Measurements from ENCODE around the gene NELFA. TPM values are rescaled to one million over a fixed set of nuclear protein-coding genes. Genes with fewer than 3 reads are reported as not detected.

The NELFA gene
- total RNA-seq, 1 experiment from 2014 or later = 56.1 TPM

DNA sequence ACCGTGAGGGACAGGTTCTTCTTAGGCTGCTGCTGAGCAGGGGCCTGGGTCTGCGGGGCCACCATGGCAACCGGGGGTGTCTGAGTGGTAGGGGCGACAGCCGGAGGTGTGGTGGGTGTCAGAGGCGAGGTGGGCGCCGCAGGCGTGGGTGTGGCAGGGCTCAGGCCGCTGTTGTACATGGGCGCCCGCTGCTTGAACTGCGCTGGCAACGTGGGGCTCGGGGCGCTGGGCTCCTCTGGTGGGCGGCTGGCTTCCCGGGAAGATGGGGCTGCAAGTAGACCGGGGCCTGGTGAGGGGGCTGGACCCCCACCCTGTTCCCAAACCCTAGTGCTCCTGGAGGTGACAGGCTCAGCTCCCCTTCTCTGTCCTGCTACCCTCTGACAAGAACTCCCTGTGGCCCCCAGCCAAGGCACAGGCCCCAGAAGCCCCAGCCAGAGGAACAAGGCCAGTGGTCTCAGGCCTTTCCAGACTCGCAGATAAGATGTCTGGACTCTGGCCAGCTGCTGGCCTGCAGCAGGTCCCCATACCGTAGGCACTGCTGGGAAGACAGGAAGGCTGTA is 24.8 kb downstream of the NELFA start:
- TF ChIP-seq EZH2phosphoT487 (IDR thresholded peaks at IDR 0.05; ENCODE audit: borderline replicate concordance) = no peak
- no peak for TF ChIP-seq SIN3A (IDR thresholded peaks at IDR 0.05; ENCODE audit: low read depth)
- no peak for TF ChIP-seq FOSL1 (IDR thresholded peaks at IDR 0.05; ENCODE audit: low read depth)
- no peak for TF ChIP-seq SRF (IDR thresholded peaks at IDR 0.05; ENCODE audit: low read depth)
- TF ChIP-seq SP1 (IDR thresholded peaks at IDR 0.05; ENCODE audit: low read depth) = no peak
- no peak for TF ChIP-seq CBX3 (IDR thresholded peaks at IDR 0.05; ENCODE audit: low read depth)
- TF ChIP-seq ATF3 (IDR thresholded peaks at IDR 0.05) = no peak
- TF ChIP-seq JUND (IDR thresholded peaks at IDR 0.05) = no peak
- no peak for TF ChIP-seq ZFX (IDR thresholded peaks at IDR 0.05)
- no peak for TF ChIP-seq ELF1 (IDR thresholded peaks at IDR 0.05; ENCODE audit: borderline replicate concordance, low read depth)
- TF ChIP-seq, protein P1, sequence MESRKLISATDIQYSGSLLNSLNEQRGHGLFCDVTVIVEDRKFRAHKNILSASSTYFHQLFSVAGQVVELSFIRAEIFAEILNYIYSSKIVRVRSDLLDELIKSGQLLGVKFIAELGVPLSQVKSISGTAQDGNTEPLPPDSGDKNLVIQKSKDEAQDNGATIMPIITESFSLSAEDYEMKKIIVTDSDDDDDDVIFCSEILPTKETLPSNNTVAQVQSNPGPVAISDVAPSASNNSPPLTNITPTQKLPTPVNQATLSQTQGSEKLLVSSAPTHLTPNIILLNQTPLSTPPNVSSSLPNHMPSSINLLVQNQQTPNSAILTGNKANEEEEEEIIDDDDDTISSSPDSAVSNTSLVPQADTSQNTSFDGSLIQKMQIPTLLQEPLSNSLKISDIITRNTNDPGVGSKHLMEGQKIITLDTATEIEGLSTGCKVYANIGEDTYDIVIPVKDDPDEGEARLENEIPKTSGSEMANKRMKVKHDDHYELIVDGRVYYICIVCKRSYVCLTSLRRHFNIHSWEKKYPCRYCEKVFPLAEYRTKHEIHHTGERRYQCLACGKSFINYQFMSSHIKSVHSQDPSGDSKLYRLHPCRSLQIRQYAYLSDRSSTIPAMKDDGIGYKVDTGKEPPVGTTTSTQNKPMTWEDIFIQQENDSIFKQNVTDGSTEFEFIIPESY (IDR thresholded peaks at IDR 0.05; ENCODE audit: extremely low read depth, insufficient replicate concordance, low read length) = no peak
- TF ChIP-seq CEBPB (IDR thresholded peaks at IDR 0.05; ENCODE audit: low read depth) = no peak
- no peak for TF ChIP-seq TCF7L2 (IDR thresholded peaks at IDR 0.05; ENCODE audit: borderline replicate concordance, extremely low read depth, insufficient read depth, insufficient read length)
- TF ChIP-seq, protein P2, sequence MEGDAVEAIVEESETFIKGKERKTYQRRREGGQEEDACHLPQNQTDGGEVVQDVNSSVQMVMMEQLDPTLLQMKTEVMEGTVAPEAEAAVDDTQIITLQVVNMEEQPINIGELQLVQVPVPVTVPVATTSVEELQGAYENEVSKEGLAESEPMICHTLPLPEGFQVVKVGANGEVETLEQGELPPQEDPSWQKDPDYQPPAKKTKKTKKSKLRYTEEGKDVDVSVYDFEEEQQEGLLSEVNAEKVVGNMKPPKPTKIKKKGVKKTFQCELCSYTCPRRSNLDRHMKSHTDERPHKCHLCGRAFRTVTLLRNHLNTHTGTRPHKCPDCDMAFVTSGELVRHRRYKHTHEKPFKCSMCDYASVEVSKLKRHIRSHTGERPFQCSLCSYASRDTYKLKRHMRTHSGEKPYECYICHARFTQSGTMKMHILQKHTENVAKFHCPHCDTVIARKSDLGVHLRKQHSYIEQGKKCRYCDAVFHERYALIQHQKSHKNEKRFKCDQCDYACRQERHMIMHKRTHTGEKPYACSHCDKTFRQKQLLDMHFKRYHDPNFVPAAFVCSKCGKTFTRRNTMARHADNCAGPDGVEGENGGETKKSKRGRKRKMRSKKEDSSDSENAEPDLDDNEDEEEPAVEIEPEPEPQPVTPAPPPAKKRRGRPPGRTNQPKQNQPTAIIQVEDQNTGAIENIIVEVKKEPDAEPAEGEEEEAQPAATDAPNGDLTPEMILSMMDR (IDR thresholded peaks at IDR 0.05 in 2 of 3, conservative IDR thresholded peaks at IDR 0.05 in 1 of 3; ENCODE audit: borderline replicate concordance in 1 of 3, insufficient read depth in 1 of 3, low read depth in 2 of 3, low read length in 2 of 3) = no peak
- no peak for TF ChIP-seq MAX (IDR thresholded peaks at IDR 0.05)
- no peak for TF ChIP-seq YY1 (IDR thresholded peaks at IDR 0.05; ENCODE audit: extremely low read depth, insufficient replicate concordance, low read depth, low read length)
- TF ChIP-seq EGR1 (IDR thresholded peaks at IDR 0.05; ENCODE audit: low read depth) = no peak
- TF ChIP-seq RAD21 (IDR thresholded peaks at IDR 0.05; ENCODE audit: low read depth) = no peak
- no peak for TF ChIP-seq ZNF274 (IDR thresholded peaks at IDR 0.05; ENCODE audit: low read depth, low read length)
- no peak for TF ChIP-seq POLR2AphosphoS5 (IDR thresholded peaks at IDR 0.05; ENCODE audit: low read depth, low read length)
- H3K4me3 ChIP-seq (replicated peaks in 1 of 2; ENCODE audit: low read depth in 1 of 2, low read length in 2 of 2) = no peak overlapping the region
- no peak overlapping the region; the same call in 1 of the 2 replicates for H3K27ac ChIP-seq (ENCODE audit: low read depth, low read length)
- peaks cover 8% of the 10 kb centered on the region; the same call in 1 of the 2 replicates for H4K20me1 ChIP-seq (ENCODE audit: insufficient read depth)
- CTCF ChIA-PET = no interaction called here
- no peak overlapping the region for H2AFZ ChIP-seq (ENCODE audit: low read depth, low read length, poor library complexity, severe bottlenecking)
- H3K9me2 ChIP-seq (ENCODE audit: insufficient read depth) = no peaks in the 10 kb centered on the region
- no peak overlapping the region for H3K4me2 ChIP-seq (ENCODE audit: low read length)
- peaks cover 4 to 19% of the 10 kb centered on the region in 2 experiments; a peak in 2 of 4 replicates for H3K4me1 ChIP-seq (ENCODE audit: control insufficient read depth in 1 of 2, insufficient read depth in 2 of 2, low read length in 2 of 2)
- POLR2A ChIA-PET = no interaction called here
- H3K9ac ChIP-seq (ENCODE audit: low read length) = no peak overlapping the region
- peaks cover 35 to 44% of the 10 kb centered on the region in 2 experiments; a peak in 3 of 4 replicates for H3K36me3 ChIP-seq (ENCODE audit: control insufficient read depth in 1 of 2, insufficient read depth in 2 of 2, low read length in 2 of 2)
- no peaks in the 10 kb centered on the region for H3K27me3 ChIP-seq (ENCODE audit: insufficient read depth, low read length)
- BruUV-seq (replicated peaks) = no TSS peak
- no peaks in the 10 kb centered on the region for H3K9me3 ChIP-seq (ENCODE audit: control insufficient read depth in 1 of 2, insufficient read depth in 1 of 2, low read depth in 1 of 2, low read length in 2 of 2)
- ATAC-seq (no peak), DNase-seq (ENCODE audit: low read depth, low spot score) (no peak)
- intact Hi-C loops (cut with micrococcal nuclease) = no loop called here
- RAD21 ChIA-PET (ENCODE audit: low non-redundant PET in 1 of 2, low total read pairs in 2 of 2, uncharacterized antibody in 2 of 2, unreplicated experiment in 2 of 2) = no interaction called here
- peaks cover 24% of the 10 kb centered on the region for H3K79me2 ChIP-seq (ENCODE audit: insufficient read depth, low read length)

All from HCT116 (cell line).